ENCODE results near the gene MYO9B. TPM values are rescaled to one million over a fixed set of nuclear protein-coding genes. Genes with fewer than 3 reads are reported as not detected.

The MYO9B gene
- polyA plus RNA-seq, 3 donors = 5.9 to 366 (median 7.5) TPM

GRCh38 chr19:17243211-17243829 lies 167.7 kb downstream of the MYO9B start:
- Histone ChIP-seq H3K27me3 (ENCODE audit: control insufficient read depth in 2 of 2, insufficient read depth in 2 of 2, low read length in 2 of 2) (peaks cover 0 to 7% of the 10 kb centered on the region in 2 donors), H3K9ac (ENCODE audit: insufficient read depth, low read length, poor library complexity, severe bottlenecking) (no peak overlapping the region), H3K79me2 (ENCODE audit: insufficient read depth, low read length) (peaks cover 6% of the 10 kb centered on the region), H2AFZ (ENCODE audit: insufficient read depth, low read depth, low read length, poor library complexity, severe bottlenecking) (no peak overlapping the region), H3K36me3 (replicated peaks in 1 of 2; ENCODE audit: control insufficient read depth in 1 of 2, insufficient read depth in 2 of 2, low read length in 2 of 2) (peaks cover 0 to 4% of the 10 kb centered on the region in 2 donors), H3K4me3 (replicated peaks in 1 of 3; ENCODE audit: low read depth in 2 of 3, low read length in 3 of 3) (no peak overlapping the region), H3K27ac (ENCODE audit: low read depth in 1 of 2, low read length in 2 of 2) (no peak overlapping the region), H3K9me3 (replicated peaks in 1 of 2; ENCODE audit: control insufficient read depth in 1 of 2, insufficient read depth in 1 of 2, low read length in 2 of 2) (no peaks in the 10 kb centered on the region), H3K4me1 (ENCODE audit: control insufficient read depth in 1 of 2, insufficient read depth in 2 of 2, low read length in 2 of 2) (peaks cover 20 to 32% of the 10 kb centered on the region in 2 donors), H3K4me2 (replicated peaks; ENCODE audit: extremely low read depth, low read length, poor library complexity, severe bottlenecking) (no peak overlapping the region), H4K20me1 (ENCODE audit: insufficient read depth, low read length) (peaks cover 31% of the 10 kb centered on the region)
- 90% methylated on average over 7 of the region's 8 CpGs for WGBS (ENCODE audit: insufficient coverage)
- Mint-ChIP-seq H3K9me3 (peaks cover 0 to 6% (median 3%) of the 10 kb centered on the region in 7 donors), H3K4me1 (peaks cover 26% of the 10 kb centered on the region), H3K36me3 (peaks cover 0 to 3% of the 10 kb centered on the region in 2 donors), H3K27me3 (ENCODE audit: low read depth in 3 of 3) (peaks cover 9 to 19% (median 15%) of the 10 kb centered on the region in 3 donors), H3K27ac (peak overlapping the region in 1 of 7 donors; percentile 25), H3K4me3 (peak overlapping the region in 1 of 2 donors; percentile 76)
- no peak for TF ChIP-seq CTCF (IDR thresholded peaks at IDR 0.05)
- DNase-seq = no peak
- intact Hi-C loops (cut with micrococcal nuclease) = no loop called here

- H3K9me3 Mint-ChIP-seq = peaks cover 0 to 6% (median 3%) of the 10 kb centered on the region in 7 donors
- peak overlapping the region; percentile 76 to 82 for H3K4me3 Mint-ChIP-seq
- peak overlapping the region in 2 of 3 experiments; percentile 35 to 76 for H3K4me3 ChIP-seq (replicated peaks in 1 of 3; ENCODE audit: low read depth in 2 of 3, low read length in 3 of 3)
- peaks cover 20 to 32% of the 10 kb centered on the region in 2 donors for H3K4me1 ChIP-seq (ENCODE audit: control insufficient read depth in 1 of 2, insufficient read depth in 2 of 2, low read length in 2 of 2)
- peaks cover 0 to 2% of the 10 kb centered on the region in 2 donors for H3K36me3 Mint-ChIP-seq
- H3K9me3 ChIP-seq (replicated peaks in 1 of 2; ENCODE audit: control insufficient read depth in 1 of 2, insufficient read depth in 1 of 2, low read length in 2 of 2) = no peaks in the 10 kb centered on the region
- no peak for TF ChIP-seq CTCF (IDR thresholded peaks at IDR 0.05)
- H3K27ac ChIP-seq (ENCODE audit: low read depth in 1 of 2, low read length in 2 of 2) = no peak overlapping the region
- H3K27me3 ChIP-seq (ENCODE audit: control insufficient read depth in 2 of 2, insufficient read depth in 2 of 2, low read length in 2 of 2) = peaks cover 0 to 7% of the 10 kb centered on the region in 2 donors
- peak overlapping the region; percentile 68 for H2AFZ ChIP-seq (ENCODE audit: insufficient read depth, low read depth, low read length, poor library complexity, severe bottlenecking)
- peaks cover 6% of the 10 kb centered on the region for H3K79me2 ChIP-seq (ENCODE audit: insufficient read depth, low read length)
- no peaks in the 10 kb centered on the region for H3K36me3 ChIP-seq (replicated peaks in 1 of 2; ENCODE audit: control insufficient read depth in 1 of 2, insufficient read depth in 2 of 2, low read length in 2 of 2)
- peak overlapping the region in 2 of 7 donors; percentile 6 to 78 for H3K27ac Mint-ChIP-seq
- H3K9ac ChIP-seq (ENCODE audit: insufficient read depth, low read length, poor library complexity, severe bottlenecking) = peak overlapping the region; percentile 46
- H4K20me1 ChIP-seq (ENCODE audit: insufficient read depth, low read length) = peaks cover 31% of the 10 kb centered on the region
- H3K4me1 Mint-ChIP-seq = peaks cover 26% of the 10 kb centered on the region
- H3K27me3 Mint-ChIP-seq (ENCODE audit: low read depth in 3 of 3) = peaks cover 11 to 20% (median 18%) of the 10 kb centered on the region in 3 donors
- intact Hi-C loops (cut with micrococcal nuclease) = no loop called here
- H3K4me2 ChIP-seq (replicated peaks; ENCODE audit: extremely low read depth, low read length, poor library complexity, severe bottlenecking) = peak overlapping the region; percentile 85
- 69% methylated on average over 39 of the region's 52 CpGs for whole genome bisulfite sequencing (ENCODE audit: insufficient coverage)
- no peak for DNase-seq
Measured at GRCh38 chr19:17243830-17244617, 168.4 kb downstream of the MYO9B start.

Data from CD14-positive monocyte (primary cell).